Measurements from ENCODE around the gene DNAAF5.
"Not testable (repeated sequence)": the region's sequence is repeated elsewhere in the genome, so short reads cannot be mapped to it uniquely, and the experiment has no call there.

Gene DNAAF5

DNA sequence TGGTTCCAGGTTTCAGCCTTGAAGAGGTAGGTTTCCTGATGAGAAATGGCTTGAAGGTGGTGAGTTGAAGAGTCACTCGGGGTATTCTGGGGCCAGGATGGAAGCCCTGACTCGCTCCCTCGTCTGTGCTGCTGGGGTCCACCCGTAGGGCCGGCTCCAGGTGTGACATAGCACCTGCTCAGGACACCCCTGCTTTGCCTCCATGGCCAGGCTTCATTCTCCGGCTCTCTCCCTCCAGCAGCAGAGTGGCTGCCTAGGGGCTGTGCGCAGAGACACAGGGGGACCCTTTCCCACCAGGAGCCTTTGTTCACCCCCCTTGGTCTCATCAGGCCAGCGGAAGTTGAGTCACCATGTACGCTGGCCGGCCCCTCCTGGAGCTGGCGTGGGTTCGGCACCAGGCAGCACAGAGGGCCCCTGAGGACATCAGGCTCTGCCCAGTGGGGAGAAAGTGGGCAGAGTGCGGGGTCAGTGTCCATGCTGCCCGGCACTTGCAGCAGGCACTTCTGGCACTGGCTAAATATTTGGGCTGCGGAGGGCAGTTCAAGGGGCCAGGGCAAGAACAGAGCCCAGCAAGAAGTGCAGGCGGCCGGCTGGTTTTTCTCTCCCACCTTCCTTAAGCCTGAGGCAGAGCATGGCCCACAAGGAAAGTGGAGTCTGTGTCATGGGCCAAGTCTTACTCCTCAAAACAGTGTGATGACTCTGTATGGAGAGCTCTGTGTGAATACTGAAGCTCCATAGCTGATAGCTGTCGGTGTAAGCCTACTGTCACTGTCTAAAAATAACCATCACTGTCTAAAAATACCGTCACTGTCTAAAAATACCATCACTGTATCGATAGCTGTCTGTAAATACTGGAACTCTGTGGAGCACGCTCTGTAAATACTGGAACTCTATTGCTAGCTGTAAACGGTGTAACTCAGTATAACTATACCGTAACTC is 4.3 kb downstream of the DNAAF5 start:
- DNase-seq, result no peak

DNA sequence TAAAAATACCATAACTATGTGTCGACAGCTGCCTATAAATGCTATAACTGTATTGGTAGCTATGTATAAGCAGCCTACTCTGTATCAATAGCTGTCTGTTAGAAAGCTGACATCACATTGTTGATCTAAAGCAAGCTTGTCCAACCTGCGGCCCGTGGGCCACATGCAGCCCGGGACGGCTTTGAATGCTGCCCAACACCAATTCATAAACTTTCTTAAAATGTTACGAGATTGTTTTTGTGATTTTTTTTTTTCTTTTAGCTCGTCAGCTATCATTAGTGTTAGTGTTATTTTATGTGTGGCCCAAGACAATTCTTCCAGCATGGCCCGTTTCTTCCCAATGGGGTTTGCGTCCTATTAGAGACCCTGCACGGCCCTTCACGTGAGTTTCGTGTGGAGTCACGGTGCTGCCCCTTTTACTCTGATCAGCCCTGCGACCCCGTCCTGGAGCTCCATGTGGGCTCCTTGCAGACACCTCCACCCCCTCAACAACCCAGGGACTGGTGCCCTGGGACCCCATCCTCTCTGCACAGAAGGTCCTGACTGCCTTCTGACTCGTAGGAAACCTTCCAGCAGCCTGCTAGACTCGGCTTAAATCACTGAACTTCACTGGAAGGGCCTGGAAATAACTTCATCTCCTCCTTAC is 5.1 kb downstream of the DNAAF5 start:
- DNase-seq, result no peak

DNA sequence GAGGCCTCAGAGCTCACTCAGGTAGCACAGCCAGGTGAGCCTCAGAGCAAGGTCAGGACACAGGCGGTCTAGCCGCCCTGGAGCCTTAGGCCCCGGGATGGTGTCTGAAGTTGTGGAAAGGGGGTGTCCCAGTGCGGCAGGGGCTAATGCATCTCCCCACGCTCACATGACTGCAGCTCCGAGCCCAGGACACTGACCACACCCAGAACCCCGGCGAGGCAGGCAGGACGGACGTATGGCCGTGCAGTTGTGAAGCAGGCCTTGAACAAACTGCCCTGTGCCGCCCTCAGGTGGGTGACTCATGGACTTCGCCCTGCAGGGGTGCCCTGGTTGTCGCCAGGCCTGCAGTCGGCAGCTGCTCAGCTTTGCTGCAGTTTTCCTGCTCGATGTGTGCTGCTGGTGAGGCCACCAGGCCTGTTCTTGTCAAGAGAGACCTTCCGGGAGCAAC is 5.6 kb downstream of the DNAAF5 start:
- peak; percentile 93 for DNase-seq

DNA sequence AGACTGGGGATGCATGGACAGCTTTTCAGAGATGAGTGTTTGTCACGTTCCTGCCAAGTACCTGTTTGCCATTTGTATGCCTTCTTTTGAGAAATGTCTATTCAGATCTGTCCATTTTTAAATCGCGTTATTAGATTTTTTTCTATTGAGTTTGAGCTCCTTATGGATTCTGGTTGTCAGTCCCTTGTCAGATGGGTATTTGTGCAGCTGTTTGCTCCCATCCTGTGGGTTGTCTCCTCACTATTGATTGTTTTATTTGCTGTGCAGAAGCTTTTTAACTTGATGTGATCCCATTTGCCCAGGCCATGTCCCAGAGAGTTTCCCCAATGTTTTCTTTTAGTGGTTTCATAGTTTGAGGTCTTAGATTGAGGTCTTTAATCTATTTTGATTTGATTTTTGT is 6.1 kb downstream of the DNAAF5 start:
- DNase-seq, result no peak

DNA sequence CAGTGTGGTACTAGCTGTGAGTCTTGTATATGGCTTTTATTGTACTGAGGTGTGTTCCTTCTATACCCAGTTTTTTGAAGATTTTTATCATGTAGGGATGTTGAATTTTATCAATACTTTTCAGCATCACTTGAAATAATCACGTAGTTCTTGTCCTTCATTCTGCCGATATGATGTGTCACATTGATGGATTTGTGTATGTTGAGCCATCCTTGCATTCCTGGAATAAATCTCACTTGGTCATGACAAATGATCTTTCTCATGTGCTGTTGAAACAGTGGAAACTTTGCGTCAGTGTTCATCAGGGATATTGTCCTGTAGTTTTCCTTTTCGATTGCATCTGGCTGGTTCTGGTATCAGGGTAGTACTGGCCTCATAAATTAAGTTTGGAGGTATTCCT is 7.7 kb downstream of the DNAAF5 start:
- no peak for DNase-seq

DNA sequence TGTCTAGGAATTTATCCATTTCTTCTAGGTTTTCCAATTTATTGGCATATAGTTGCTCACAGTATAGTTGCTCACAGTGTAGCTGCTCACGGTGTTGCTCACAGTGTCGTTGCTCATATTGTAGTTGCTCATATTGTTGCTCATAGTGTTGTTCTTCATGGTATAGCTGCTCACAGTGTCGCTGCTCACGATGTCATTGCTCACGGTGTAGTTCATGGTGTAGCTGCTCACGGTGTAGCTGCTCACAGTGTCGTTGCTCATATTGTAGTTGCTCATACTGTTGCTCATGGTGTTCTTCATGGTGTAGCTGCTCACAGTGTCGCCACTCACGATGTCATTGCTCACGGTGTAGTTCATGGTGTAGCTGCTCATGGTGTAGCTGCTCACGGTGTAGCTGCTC is 8.3 kb downstream of the DNAAF5 start:
- no peak for DNase-seq

DNA sequence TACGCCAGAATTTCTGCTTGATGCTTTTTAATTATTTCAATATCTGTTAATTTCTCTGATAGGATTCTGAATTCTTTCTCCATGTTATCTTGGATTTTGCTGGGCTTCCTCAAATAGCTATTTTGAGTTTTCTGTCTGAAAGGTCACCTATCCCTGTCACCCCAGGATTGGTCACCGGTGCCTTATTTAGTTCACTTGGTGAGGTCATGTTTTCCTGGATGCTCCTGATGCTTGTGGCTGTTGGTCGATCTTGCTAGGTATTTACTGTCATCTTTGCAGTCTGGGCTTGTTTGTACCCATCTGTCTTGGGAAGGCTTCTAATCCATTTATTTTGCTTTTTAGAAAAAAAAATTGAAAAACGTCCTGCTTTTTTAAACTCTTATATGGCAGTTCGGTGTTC is 11.7 kb downstream of the DNAAF5 start:
- no peak for DNase-seq

DNA sequence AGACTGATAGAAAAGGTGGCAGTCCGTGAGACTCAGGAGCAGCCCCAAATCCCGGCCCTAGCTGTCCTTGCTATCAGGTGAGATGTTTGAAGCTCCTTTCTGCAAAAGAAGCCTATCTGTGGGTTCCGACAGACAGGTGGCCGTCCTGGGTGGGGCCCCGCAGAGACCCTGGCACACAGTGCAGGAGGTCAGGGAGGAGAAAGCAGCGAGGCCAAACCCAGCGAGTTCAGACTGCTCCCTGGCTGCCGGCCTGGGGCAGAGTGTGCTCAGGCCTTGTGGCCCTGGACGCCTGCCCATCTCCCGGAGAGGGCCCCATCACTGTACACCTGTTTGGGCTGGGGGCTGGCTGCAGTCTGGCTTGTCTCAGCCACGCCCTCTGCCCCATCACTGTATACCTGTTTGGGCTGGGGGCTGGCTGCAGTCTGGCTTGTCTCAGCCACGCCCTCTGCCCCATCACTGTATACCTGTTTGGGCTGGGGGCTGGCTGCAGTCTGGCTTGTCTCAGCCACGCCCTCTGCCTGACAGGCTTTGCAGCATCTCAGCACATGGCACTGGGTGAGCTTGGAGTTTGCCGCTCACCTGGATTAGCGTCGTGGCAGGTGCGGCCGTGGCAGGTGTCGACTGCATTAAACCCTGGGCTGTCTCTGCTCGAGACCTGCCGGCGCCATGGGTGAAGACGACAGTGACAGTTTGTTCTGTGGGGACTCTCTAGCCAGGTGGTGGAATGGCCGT is 12.4 kb downstream of the DNAAF5 start:
- DNase-seq, result no peak

DNA sequence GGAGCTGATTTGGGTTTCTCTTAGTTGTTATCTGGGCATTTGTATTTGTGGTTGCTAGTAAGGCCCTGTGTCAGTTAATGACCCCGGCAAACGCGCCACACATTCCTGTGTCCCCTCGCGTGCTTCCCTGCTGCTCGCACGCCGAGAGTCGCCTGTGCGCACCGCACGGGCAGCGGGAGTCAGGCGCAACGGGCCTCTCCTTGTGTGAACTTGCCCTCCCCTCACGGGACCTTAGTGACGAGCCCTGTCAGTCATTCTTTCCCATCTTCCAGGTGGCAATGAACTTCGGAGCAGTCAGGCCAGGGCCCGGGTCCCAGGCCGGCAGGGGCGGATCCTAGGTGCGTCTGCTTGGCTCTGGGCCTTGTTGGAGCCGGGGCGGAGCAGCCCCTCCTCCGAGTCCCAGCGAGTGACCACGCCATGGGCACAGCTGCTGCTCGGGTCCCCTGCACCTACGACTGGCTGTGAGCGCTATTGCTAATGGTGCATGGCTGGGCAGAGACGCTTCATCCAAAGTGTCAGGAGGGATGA is 13.0 kb downstream of the DNAAF5 start:
- DNase-seq, result no peak

DNA sequence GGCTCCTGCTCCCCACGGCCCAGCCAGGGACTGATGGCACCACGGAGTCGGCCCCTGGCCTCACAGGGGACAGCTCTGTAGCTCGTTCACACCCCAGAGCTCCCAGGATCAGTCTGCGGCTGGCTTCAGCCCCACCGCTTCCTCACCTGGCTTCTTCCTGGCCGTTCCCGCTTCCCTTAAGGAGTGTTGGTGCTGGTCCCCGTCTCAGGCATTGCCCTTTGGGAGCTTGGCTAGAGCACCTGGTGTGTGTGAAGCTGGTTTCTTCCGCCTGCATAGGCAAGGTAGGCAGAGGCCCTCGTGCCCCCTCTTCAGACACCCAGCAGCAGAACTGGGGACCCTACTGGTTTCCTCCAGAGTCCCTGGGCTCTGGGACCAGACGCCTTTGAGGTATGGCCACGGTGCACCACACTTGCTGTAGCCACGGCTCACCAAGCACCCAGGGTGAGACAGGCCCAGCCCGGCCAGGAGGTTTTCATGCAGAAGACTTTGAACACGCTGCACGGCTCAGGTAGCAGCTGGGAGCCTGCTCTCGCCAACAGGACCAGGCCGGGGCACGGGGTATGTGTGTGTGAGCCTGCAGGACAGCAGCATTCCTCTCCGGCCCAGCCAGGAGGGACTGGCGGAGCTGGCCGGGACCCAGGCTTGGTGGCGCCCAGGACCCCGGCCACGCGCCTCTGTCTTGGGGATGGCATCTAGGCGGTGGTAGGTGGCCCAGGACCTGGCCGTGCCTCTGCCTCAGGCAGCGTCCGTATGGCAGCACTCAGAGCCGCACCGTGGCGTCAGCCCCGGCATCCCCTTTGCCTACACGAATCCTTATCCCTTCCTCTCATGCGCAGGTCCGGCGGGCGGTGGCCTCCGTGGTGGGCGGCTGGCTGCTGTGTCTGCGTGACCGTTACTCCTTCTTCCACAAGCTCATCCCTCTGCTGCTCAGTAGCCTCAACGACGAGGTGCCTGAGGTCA is 13.8 kb downstream of the DNAAF5 start:
- no peak for DNase-seq

DNA sequence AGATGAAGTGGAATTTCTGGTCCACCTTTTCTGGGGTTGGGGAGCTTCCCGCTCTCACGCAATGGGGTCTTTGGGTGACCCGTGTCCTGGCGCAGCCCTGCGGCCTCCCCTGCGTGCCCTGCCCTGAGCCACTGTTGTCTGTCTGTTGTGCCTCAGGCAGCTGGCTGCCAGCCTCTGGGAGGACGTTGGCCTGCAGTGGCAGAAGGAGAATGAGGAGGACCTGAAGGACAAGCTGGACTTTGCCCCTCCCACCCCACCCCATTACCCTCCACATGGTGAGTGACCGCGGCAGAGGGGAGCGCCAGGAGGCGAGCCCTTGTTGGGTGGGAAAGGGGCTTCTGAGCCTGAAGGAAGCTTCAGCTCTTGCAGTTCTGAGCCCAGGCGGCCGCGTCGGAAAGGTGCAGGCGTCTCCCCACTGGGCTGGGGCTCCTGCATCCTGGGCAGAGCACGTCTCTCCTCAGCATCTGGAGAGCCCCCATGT is 14.7 kb downstream of the DNAAF5 start:
- DNase-seq, result no peak

DNA sequence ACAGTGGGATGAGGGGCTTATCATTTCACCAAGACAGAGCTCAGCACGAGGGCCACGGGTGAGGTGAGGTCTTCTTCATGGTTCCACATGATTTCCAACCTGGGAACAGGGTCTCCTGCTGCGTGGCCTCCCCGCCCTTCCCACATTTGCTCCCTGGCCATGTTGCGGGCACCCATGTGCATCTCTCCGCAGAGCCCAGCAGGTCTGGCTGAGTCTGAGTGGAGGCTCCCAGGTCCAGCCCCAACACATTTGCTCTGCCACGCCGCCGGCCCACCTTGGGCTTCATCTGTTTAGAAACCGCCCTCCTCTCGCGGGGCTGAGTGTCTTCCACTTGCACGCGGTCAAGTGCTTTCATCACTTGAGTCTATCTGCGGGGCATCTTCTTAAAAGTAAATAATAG is 15.4 kb downstream of the DNAAF5 start:
- DNase-seq, result no peak

DNA sequence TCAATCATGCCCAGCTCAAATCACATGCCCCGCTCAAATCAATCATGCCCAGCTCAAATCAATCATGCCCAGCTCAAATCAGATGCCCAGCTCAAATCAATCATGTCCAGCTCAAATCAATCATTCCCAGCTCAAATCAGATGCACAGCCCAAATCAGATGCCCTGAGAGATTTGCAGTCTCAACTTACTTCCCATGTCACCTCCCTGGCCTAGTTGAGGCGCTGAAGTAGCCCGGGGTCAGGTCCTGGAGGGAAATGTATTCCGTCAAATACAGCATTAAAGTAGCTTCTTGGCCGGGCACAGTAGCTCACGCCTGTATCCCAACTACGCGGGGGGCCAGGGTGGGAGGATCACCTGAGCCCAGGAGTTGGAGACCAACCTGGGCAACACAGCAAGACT is 16.3 kb downstream of the DNAAF5 start:
- no peak for DNase-seq

DNA sequence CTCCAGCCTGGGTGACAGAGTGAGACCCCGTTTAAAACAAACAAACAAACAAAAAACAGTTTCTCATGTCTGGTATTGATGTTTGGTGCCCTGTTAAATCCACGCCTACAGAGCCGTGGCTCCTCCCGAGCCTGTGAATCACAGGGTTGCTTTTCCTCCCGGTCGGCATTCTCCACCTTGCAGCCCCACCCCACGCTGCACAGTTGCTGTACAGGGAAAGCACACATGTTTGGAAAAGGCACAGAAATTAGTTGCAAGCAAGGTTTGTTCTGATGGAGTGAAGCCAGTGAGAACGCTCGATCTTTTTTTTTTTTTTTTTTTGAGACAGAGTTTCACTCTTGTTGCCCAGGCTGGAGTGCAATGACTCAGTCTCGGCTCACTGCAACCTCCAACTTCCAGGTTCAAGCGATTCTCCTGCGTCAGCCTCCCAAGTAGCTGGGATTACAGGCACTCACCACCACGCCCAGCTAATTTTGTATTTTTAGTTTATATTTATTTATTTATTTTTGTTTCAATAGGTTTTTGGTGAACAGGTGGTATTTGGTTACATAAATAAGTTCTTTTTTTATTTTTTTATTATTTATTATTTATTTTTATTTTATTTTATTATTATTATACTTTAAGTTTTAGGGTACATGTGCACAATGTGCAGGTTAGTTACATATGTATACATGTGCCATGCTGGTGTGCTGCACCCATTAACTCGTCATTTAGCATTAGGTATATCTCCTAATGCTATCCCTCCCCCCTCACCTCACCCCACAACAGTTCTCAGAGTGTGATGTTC is 17.0 kb downstream of the DNAAF5 start:
- not testable (repeated sequence) for DNase-seq

DNA sequence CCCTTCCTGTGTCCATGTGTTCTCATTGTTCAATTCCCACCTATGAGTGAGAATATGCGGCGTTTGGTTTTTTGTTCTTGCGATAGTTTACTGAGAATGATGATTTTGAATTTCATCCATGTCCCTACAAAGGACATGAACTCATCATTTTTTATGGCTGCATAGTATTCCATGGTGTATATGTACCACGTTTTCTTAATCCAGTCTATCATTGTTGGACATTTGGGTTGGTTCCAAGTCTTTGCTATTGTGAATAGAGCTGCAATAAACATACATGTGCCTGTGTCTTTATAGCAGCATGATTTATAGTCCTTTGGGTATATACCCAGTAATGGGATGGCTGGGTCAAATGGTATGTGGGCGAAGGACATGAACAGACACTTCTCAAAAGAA is 17.6 kb downstream of the DNAAF5 start:
- not testable (repeated sequence) for DNase-seq

DNA sequence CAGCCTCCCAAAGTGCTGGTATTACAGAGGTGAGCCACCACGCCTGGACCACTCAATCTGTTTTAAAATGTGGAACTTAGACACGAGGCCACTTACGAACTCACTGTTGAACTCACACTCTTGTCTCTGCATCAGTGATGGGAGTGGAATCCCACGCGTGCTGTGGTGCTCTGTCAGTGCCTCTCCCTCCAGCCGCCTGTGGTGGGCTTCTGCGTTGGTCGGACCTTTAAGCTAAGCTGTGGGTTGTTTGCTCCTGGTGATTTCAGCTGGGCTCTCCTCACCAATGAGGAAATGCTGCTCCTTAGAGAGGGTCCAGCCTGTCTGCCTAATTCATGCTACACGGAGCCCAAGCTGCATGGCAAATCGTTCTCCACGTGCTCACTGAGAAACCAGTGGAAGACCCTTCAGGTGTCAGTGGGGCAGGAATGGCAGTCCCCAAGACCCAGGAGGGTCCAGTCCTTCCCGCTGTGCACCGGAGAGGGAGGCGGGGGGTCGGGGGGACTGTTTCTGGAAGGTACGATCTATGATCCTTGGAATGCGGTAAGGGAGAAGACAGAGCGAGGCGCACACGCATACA is 18.4 kb downstream of the DNAAF5 start:
- DNase-seq, result no peak

DNA sequence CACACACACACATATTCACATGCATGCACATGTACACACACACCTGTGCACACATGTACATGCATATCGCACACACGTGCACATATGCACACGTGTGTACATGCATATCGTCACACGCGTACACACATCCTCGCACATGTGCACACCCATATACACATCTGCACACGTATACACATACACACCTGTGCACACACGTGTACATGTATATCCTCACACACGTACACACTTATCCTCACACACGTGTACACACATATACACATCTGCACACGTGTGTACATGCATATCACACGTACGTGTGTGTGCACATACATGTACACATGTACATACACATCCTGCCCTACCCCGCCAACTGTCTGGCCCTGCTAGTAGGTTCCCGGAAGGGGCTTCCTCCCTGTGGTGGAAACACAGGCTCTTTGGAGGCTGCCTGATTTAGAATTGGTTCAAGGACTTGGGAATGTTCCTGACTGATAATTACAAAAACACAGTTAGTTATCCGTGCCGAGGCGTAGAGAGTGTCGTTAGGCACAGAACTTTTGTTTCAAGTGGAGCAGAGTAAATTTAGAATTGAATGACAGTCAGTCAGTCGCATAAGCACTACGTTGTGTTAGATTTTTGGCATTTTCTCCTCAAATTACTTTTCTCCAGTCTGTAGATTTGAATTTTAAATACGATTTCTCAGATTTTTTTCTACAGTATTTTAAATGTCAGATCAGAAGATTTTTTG is 19.1 kb downstream of the DNAAF5 start:
- DNase-seq, result no peak

DNA sequence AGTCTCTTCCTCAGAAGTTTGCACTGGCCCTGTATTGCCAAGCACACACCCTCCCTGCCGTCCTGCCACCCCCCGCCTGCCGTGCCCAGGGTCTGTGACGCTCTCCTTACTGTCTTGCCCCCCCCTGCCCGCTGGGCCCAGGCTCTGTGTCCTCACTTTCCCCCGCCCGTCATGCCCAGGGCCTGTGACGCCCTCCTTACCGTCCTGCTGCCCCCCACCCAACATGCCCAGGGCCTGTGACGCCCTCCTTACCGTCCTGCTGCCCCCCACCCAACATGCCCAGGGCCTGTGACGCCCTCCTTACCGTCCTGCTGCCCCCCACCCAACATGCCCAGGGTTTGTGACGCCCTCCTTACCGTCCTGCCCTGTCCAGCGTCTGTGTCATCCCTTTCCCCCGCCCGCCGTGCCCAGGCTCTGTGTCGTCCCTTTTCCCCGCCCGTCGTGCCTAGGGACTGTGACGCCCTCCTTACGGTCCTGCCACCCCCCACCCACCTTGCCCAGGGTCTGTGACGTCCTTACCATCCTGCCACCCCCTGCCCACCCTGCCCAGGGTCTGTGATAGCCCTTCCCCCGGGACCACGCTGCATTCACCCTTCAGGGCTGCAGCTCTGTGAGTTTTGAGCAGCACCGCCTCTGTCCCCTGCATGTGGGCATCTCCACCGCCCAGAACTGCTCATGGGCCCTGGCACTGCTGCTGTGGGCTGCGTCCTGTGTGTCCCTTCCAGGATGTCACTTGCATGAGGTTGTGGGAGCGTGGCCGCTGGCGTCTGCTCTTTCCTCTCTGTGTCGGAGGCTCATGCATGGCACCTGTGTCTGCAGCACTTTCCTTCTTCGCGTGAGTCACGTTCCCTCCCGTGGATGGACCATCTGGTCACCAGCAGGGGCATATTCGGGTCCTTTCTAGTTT is 19.9 kb downstream of the DNAAF5 start:
- DNase-seq, result no peak

DNA sequence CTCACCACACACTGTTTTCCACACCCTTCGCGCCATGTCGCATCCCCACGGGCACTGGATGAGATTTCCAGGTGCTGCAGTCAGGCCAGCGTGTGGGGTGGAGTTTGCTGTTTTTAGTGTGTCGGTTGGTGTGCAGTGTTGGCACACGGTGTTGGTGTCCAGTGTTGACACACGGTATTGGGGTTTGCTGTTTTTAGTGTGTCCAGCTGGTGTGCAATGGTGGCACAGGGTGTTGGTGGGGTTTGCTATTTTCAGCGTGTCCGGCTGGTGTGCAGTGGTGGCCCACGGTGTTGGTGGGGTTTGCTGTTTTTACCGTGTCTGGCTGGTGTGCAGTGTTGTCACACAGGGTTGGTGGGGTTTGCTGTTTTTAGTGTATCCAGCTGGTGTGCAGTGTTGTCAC is 20.7 kb downstream of the DNAAF5 start:
- DNase-seq, result no peak

All from NCI-H1694 treated with DMSO at 0.1 percent for 48 hours (cell line).